HUES48 (cell line): ENCODE data around the gene RFX4.

Source experiments
- H3K27ac ChIP-seq: one replicate; pipeline ENCODE4 v1.7.0; 2013; ENCODE audit warnings: low read depth, low read length, inconsistent platforms
- H3K27me3 ChIP-seq: 2 replicates; pipeline ENCODE4 v1.6.1; 2013; ENCODE audit warnings: mild to moderate bottlenecking, low read length; ENCODE audit not compliant: control insufficient read depth, insufficient read depth
- H3K36me3 ChIP-seq: 2 replicates; pipeline ENCODE4 v1.6.1; 2013; ENCODE audit warnings: low read length; ENCODE audit not compliant: control insufficient read depth, insufficient read depth
- H3K4me1 ChIP-seq: 2 replicates; pipeline ENCODE4 v1.6.1; 2013; ENCODE audit warnings: mild to moderate bottlenecking, low read length; ENCODE audit not compliant: control insufficient read depth, insufficient read depth
- H3K4me3 ChIP-seq: 2 replicates; pipeline ENCODE4 v1.5.1; 2013; ENCODE audit warnings: mild to moderate bottlenecking, low read depth, low read length
- H3K9ac ChIP-seq: 2 replicates; pipeline ENCODE4 v1.6.1; 2013; ENCODE audit warnings: mild to moderate bottlenecking, low read depth, low read length, moderate library complexity
- H3K9me3 ChIP-seq: 2 replicates; pipeline ENCODE4 v1.6.1; 2013; ENCODE audit warnings: low read length; ENCODE audit not compliant: control insufficient read depth, insufficient read depth

Gene RFX4

GRCh38 chr12:106582249-106582591, 584 bp upstream of the RFX4 start:
- H3K36me3 ChIP-seq: no peaks in the 10 kb centered on the region
- H3K27ac ChIP-seq: no peak overlapping the region
- no peaks in the 10 kb centered on the region for H3K9me3 ChIP-seq
- peaks cover 29% of the 10 kb centered on the region for H3K4me1 ChIP-seq
- peak overlapping the region; percentile 54 for H3K4me3 ChIP-seq
- H3K9ac ChIP-seq: no peak overlapping the region
- H3K27me3 ChIP-seq: peaks cover 91% of the 10 kb centered on the region

GRCh38 chr12:106583242-106584103, 669 bp downstream of the RFX4 start:
- Histone ChIP-seq H3K4me3 (peak overlapping the region; percentile 68), H3K9ac (no peak overlapping the region), H3K27me3 (peaks cover 91% of the 10 kb centered on the region), H3K27ac (no peak overlapping the region), H3K4me1 (peaks cover 32% of the 10 kb centered on the region), H3K9me3 (no peaks in the 10 kb centered on the region), H3K36me3 (no peaks in the 10 kb centered on the region)

GRCh38 chr12:106584104-106585064, 1.6 kb downstream of the RFX4 start:
- Histone ChIP-seq H3K27ac (no peak overlapping the region), H3K27me3 (peaks cover 91% of the 10 kb centered on the region), H3K4me3 (peak overlapping the region; percentile 68), H3K9ac (no peak overlapping the region), H3K4me1 (peaks cover 32% of the 10 kb centered on the region), H3K36me3 (no peaks in the 10 kb centered on the region), H3K9me3 (no peaks in the 10 kb centered on the region)

DNA sequence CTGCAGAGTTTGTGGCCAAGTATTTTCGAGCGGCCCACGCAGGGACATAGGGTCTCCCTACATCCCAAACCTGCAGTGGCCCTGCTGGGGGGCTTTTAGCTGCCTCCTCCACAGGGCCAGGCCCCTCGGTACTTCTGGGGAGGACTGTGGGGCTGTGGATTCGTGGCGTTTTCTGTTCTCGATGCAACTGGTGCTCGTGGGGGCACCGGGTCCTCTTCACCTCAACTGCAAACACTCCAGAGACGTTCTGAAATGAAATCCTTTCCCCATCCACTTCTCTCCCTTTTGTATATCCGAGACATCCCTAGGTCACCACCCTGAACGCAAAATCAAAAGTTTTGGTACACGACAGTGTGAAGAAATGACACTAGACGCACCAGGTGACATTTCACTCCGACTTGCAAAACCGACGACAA, 2.3 kb downstream of the RFX4 start:
- Histone ChIP-seq H3K36me3 (no peaks in the 10 kb centered on the region), H3K9me3 (no peaks in the 10 kb centered on the region), H3K9ac (no peak overlapping the region), H3K27me3 (peaks cover 91% of the 10 kb centered on the region), H3K4me3 (peak overlapping the region; percentile 56), H3K27ac (no peak overlapping the region), H3K4me1 (peaks cover 32% of the 10 kb centered on the region)

DNA sequence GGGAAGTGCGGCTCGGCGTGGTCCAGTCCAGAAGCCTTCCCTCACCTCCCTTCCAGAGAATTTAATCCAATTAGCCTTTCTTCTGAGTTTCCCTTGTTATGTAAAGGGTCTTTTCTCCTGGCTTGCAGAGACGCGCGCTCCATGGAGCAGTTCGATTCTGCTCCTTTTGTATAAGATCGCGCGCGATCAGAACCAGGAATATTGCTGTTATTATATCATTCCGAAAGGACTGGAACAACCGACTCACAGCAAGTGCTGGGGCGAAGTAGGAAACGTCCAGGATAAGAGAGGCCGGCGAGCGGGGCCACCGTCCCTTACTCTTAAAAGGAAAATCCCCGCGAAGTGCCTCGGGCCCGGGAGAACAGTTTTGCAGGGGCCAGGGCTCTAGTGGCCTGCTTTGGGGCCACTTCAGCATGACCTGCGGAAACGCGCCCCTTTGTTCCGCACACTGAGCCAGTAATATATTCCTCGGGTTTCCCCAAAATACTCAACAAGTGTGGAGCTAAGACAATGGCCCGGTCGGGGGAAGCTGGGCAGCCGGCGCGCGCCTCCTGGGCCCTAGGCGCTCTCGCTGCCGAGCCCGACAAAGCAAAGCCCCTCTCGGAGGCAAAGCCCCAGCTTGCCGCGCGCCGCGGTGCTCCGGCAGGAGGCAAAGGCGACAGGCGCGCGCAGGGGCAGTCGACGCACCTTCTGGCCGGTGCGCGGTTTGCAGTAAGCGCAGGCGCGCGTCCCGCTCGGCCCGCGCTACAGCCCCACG, 2.9 kb downstream of the RFX4 start:
- Histone ChIP-seq H3K9ac (no peak overlapping the region), H3K27ac (no peak overlapping the region), H3K9me3 (no peaks in the 10 kb centered on the region), H3K27me3 (peaks cover 91% of the 10 kb centered on the region), H3K36me3 (no peaks in the 10 kb centered on the region), H3K4me1 (peaks cover 31% of the 10 kb centered on the region), H3K4me3 (peak overlapping the region; percentile 56)

DNA sequence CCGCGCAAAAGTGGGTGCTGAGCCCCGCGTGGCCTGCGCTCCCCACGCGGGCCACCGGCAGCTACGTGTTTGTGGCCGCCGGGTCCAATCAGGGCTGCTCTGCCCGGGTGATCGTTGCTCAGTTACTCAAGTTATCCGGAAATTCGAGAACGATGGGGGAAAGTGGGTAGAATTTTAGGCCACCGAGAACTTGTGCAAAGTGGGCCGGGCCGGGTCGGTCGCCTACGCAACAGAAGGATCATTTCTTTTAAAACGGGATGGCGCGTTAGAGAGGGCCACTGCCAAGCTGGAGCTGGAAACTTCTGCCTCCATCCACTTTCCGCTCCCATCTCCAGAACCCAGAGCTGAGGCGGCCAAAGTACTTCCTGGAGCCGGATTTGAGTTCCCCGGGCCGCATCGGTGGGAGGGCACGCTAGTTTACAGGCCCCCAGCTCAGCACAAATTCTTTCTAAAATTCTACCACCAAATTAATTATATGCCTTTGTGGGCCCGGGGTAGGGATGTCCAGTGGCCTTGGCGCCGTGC, 3.5 kb downstream of the RFX4 start:
- no peak overlapping the region for H3K27ac ChIP-seq
- H3K36me3 ChIP-seq: no peaks in the 10 kb centered on the region
- peaks cover 30% of the 10 kb centered on the region for H3K4me1 ChIP-seq
- peaks cover 91% of the 10 kb centered on the region for H3K27me3 ChIP-seq
- no peak overlapping the region for H3K9ac ChIP-seq
- peak overlapping the region; percentile 56 for H3K4me3 ChIP-seq
- no peaks in the 10 kb centered on the region for H3K9me3 ChIP-seq

GRCh38 chr12:106586803-106587684, 4.2 kb downstream of the RFX4 start:
- no peaks in the 10 kb centered on the region for H3K9me3 ChIP-seq
- peak overlapping the region; percentile 56 for H3K4me3 ChIP-seq
- peaks cover 96% of the 10 kb centered on the region for H3K27me3 ChIP-seq
- no peaks in the 10 kb centered on the region for H3K36me3 ChIP-seq
- H3K4me1 ChIP-seq: peaks cover 28% of the 10 kb centered on the region
- no peak overlapping the region for H3K9ac ChIP-seq
- no peak overlapping the region for H3K27ac ChIP-seq

- no peak overlapping the region for H3K27ac ChIP-seq
- H3K27me3 ChIP-seq: peaks cover 100% of the 10 kb centered on the region
- H3K4me1 ChIP-seq: peaks cover 26% of the 10 kb centered on the region
- H3K9ac ChIP-seq: no peak overlapping the region
- H3K4me3 ChIP-seq: no peak overlapping the region
- H3K9me3 ChIP-seq: no peaks in the 10 kb centered on the region
- H3K36me3 ChIP-seq: no peaks in the 10 kb centered on the region
Measured at GRCh38 chr12:106588771-106589170, 6.0 kb downstream of the RFX4 start.

- Histone ChIP-seq H3K9ac (no peak overlapping the region), H3K4me1 (peaks cover 9% of the 10 kb centered on the region), H3K4me3 (no peak overlapping the region), H3K36me3 (no peaks in the 10 kb centered on the region), H3K27me3 (peaks cover 100% of the 10 kb centered on the region), H3K9me3 (no peaks in the 10 kb centered on the region), H3K27ac (no peak overlapping the region)
Measured at GRCh38 chr12:106590601-106591000, 7.8 kb downstream of the RFX4 start.

DNA sequence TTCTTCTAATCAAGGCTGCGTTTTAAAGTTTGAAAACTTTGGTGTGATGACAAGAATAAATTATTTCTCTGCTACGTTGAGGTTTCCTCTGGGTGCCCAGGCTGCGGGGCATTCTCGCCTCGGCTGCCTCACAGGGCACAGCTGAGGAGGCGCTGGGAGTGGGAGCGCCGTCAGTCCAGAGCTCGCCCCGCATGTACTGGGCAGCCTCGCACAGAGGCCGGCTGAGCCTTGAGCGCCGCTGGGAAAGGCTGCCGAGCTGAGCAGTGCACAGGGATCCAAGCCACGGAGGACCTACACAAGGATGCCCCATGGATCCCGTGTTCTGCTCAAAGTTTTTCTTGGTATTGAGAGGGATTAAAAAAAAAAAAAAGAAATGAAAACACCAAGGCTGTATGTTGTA, 11.6 kb downstream of the RFX4 start:
- H3K9me3 ChIP-seq: no peaks in the 10 kb centered on the region
- H3K4me1 ChIP-seq: no peaks in the 10 kb centered on the region; the same call in 1 of the 2 replicates
- no peak overlapping the region for H3K27ac ChIP-seq
- H3K27me3 ChIP-seq: peaks cover 66% of the 10 kb centered on the region
- H3K9ac ChIP-seq: no peak overlapping the region
- H3K36me3 ChIP-seq: no peaks in the 10 kb centered on the region
- no peak overlapping the region for H3K4me3 ChIP-seq
